Keratinocyte (primary cell): ENCODE data around the gene KDM3A. TPM values are rescaled to one million over a fixed set of nuclear protein-coding genes. Genes with fewer than 3 reads are reported as not detected.
A peak's percentile ranks its signal among the peaks of the same experiment; 100 is the strongest.

ENCODE experiments used
- DNase-seq: peaks from one replicate; pipeline ENCODE4 v3.0.0-alpha.2; 2011; ENCODE audit warnings: low read depth, missing footprints, low spot score
- FAIRE-seq: peaks from 2 replicates; lab custom pipeline; 2011; peaks lifted over from hg19 to GRCh38; lab: Jason Lieb, UNC
- H2AFZ ChIP-seq: 2 replicates; pipeline ENCODE4 v1.6.0; 2012; ENCODE audit warnings: low read length, control low read depth, inconsistent platforms; ENCODE audit not compliant: control insufficient read depth
- H3K27ac ChIP-seq: 2 replicates; pipeline ENCODE4 v1.5.1; 2011; ENCODE audit warnings: low read length; ENCODE audit not compliant: control insufficient read depth, insufficient read depth
- H3K27me3 ChIP-seq: 3 replicates; pipeline ENCODE4 v1.6.0; 2011; ENCODE audit warnings: low read length; ENCODE audit not compliant: control insufficient read depth, insufficient read depth; ENCODE audit errors: extremely low read depth
- H3K36me3 ChIP-seq, 2 experiments: 2 replicates in 1 of 2; 3 replicates in 1 of 2; pipeline ENCODE4 v1.5.1; 2011; ENCODE audit warnings: low read length in 2 of 2, mild to moderate bottlenecking in 1 of 2; ENCODE audit not compliant: control insufficient read depth in 2 of 2, insufficient read depth in 2 of 2; ENCODE audit errors: extremely low read depth in 1 of 2
- H3K4me1 ChIP-seq: 3 replicates; pipeline ENCODE4 v1.5.1; 2011; ENCODE audit warnings: low read length; ENCODE audit not compliant: control insufficient read depth, insufficient read depth; ENCODE audit errors: extremely low read depth
- H3K4me2 ChIP-seq: 3 replicates; pipeline ENCODE4 v1.6.0; 2011; ENCODE audit warnings: low read depth, low read length; ENCODE audit not compliant: control insufficient read depth, insufficient read depth; ENCODE audit errors: extremely low read depth
- H3K4me3 ChIP-seq, 3 experiments: fragments of 200-600 bp in 1 of 3; sonication (generic) in 1 of 3; 2 replicates in 2 of 3; 3 replicates in 1 of 3; pipeline ENCODE4 v1.5.1; 2011 to 2016; ENCODE audit warnings: low read length in 3 of 3, mild to moderate bottlenecking in 3 of 3, control low read depth in 2 of 3, inconsistent platforms in 1 of 3, low read depth in 1 of 3, mixed read lengths in 1 of 3, mixed run types in 1 of 3, moderate library complexity in 1 of 3; ENCODE audit not compliant: control insufficient read depth in 2 of 3, insufficient read depth in 2 of 3; ENCODE audit errors: extremely low read depth in 1 of 3
- H3K79me2 ChIP-seq: 2 replicates; pipeline ENCODE4 v1.6.0; 2012; ENCODE audit warnings: low read length; ENCODE audit not compliant: control insufficient read depth, insufficient read depth
- H3K9ac ChIP-seq: 3 replicates; pipeline ENCODE4 v1.6.0; 2011; ENCODE audit warnings: low read length; ENCODE audit not compliant: control insufficient read depth, insufficient read depth; ENCODE audit errors: extremely low read depth
- H3K9me1 ChIP-seq: 3 replicates; pipeline ENCODE4 v1.6.0; 2011; ENCODE audit warnings: low read length; ENCODE audit not compliant: control insufficient read depth, insufficient read depth; ENCODE audit errors: extremely low read depth
- H3K9me3 ChIP-seq: 2 replicates; pipeline ENCODE4 v1.5.1; 2012; ENCODE audit warnings: low read depth, low read length; ENCODE audit not compliant: control insufficient read depth
- H4K20me1 ChIP-seq: 3 replicates; pipeline ENCODE4 v1.6.0; 2011; ENCODE audit warnings: low read length; ENCODE audit not compliant: control insufficient read depth, insufficient read depth; ENCODE audit errors: extremely low read depth
- EZH2 ChIP-seq: IDR thresholded peaks from one replicate; pipeline ENCODE4 v1.6.1; 2012; ENCODE audit warnings: inconsistent platforms, mild to moderate bottlenecking, low read length, moderate library complexity
- dilution Hi-C: fragments of 300-500 bp; cut with MboI; formaldehyde crosslinking; loops from one replicate; pipeline ENCODE4 v1.7.0; 2020; ENCODE audit warnings: low sequenced_read_pairs; ENCODE audit not compliant: extremely low pct_ligation_motif_present
- polyA plus RNA-seq, 5 experiments: library from polyadenylated mRNA; depleted of rRNA in 3 of 5; stranded (reverse) in 3 of 5; stranded (forward) in 1 of 5; unstranded in 1 of 5; fragments of >200 nt; gene quantifications; 1 replicate in 1 of 5; 2 replicates in 3 of 5; 3 replicates in 1 of 5; pipeline versions ENCODE4 v1.2.1 to v1.2.3, GENCODE V29; 2011 to 2012; ENCODE audit warnings: missing spikeins in 2 of 5, low read depth in 1 of 5, low replicate concordance in 1 of 5
- TF ChIP-seq, protein P1 (sequence below), 3 experiments: IDR thresholded peaks in 1 of 3; conservative IDR thresholded peaks in 1 of 3; optimal IDR thresholded peaks in 1 of 3; 2 replicates in 2 of 3; 3 replicates in 1 of 3; pipeline versions ENCODE3 to v1.5.1; 2011; ENCODE audit warnings: low read length in 3 of 3, mild to moderate bottlenecking in 3 of 3, moderate library complexity in 2 of 3, control low read depth in 1 of 3, inconsistent platforms in 1 of 3; ENCODE audit not compliant: insufficient read depth in 2 of 3; ENCODE audit errors: extremely low read depth in 1 of 3

KDM3A gene
- polyA plus RNA-seq, 1 donor (not counting 4 experiments of a cell fraction or from before 2014, with no cell fraction given): 32.9 TPM

- no peak for TF ChIP-seq EZH2
- TF ChIP-seq, protein P1, sequence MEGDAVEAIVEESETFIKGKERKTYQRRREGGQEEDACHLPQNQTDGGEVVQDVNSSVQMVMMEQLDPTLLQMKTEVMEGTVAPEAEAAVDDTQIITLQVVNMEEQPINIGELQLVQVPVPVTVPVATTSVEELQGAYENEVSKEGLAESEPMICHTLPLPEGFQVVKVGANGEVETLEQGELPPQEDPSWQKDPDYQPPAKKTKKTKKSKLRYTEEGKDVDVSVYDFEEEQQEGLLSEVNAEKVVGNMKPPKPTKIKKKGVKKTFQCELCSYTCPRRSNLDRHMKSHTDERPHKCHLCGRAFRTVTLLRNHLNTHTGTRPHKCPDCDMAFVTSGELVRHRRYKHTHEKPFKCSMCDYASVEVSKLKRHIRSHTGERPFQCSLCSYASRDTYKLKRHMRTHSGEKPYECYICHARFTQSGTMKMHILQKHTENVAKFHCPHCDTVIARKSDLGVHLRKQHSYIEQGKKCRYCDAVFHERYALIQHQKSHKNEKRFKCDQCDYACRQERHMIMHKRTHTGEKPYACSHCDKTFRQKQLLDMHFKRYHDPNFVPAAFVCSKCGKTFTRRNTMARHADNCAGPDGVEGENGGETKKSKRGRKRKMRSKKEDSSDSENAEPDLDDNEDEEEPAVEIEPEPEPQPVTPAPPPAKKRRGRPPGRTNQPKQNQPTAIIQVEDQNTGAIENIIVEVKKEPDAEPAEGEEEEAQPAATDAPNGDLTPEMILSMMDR (optimal IDR thresholded peaks at IDR 0.05 in 1 of 3, IDR thresholded peaks at IDR 0.05 in 1 of 3, conservative IDR thresholded peaks at IDR 0.05 in 1 of 3; ENCODE audit: extremely low read depth in 1 of 3, insufficient read depth in 2 of 3, low read length in 3 of 3): no peak
- H2AFZ ChIP-seq: peak overlapping the region; percentile 70
- H3K4me2 ChIP-seq: peak overlapping the region; percentile 92
- H3K79me2 ChIP-seq: peaks cover 17% of the 10 kb centered on the region
- FAIRE-seq (no peak), DNase-seq (no peak)
- no peak overlapping the region for H3K9ac ChIP-seq
- H3K4me1 ChIP-seq: peaks cover 10% of the 10 kb centered on the region
- dilution Hi-C loops: no loop called here
- H3K36me3 ChIP-seq: no peaks in the 10 kb centered on the region
- H3K4me3 ChIP-seq: no peak overlapping the region
- H4K20me1 ChIP-seq: no peaks in the 10 kb centered on the region
- H3K27ac ChIP-seq: peak overlapping the region; percentile 98
- no peaks in the 10 kb centered on the region for H3K9me3 ChIP-seq
- no peaks in the 10 kb centered on the region for H3K9me1 ChIP-seq
- H3K27me3 ChIP-seq: no peaks in the 10 kb centered on the region
Observed at GRCh38 chr2:86439879-86440630, 1.1 kb upstream of the KDM3A start.

GRCh38 chr2:86441392-86441881 is 266 bp downstream of the KDM3A start:
- Histone ChIP-seq H3K79me2 (peaks cover 28% of the 10 kb centered on the region), H3K4me1 (peaks cover 10% of the 10 kb centered on the region), H3K27me3 (no peaks in the 10 kb centered on the region), H3K27ac (peak overlapping the region; percentile 98), H3K36me3 (peaks cover 0 to 3% of the 10 kb centered on the region in 2 experiments), H3K4me2 (no peak overlapping the region), H4K20me1 (no peaks in the 10 kb centered on the region), H3K9me1 (no peaks in the 10 kb centered on the region), H3K9me3 (no peaks in the 10 kb centered on the region), H2AFZ (peak overlapping the region; percentile 40), H3K9ac (peak overlapping the region; percentile 79), H3K4me3 (peak overlapping the region; percentile 48 to 72 (median 61))
- TF ChIP-seq, protein P1 (optimal IDR thresholded peaks at IDR 0.05 in 1 of 3, IDR thresholded peaks at IDR 0.05 in 1 of 3, conservative IDR thresholded peaks at IDR 0.05 in 1 of 3; ENCODE audit: extremely low read depth in 1 of 3, insufficient read depth in 2 of 3, low read length in 3 of 3): no peak
- TF ChIP-seq EZH2: no peak
- FAIRE-seq: no peak
- DNase-seq: no peak
- dilution Hi-C loops: no loop called here
